ENCODE data around the gene ZMPSTE24.

GRCh38 chr1:40258445-40258769 is 371 bp downstream of the ZMPSTE24 start:
- TF ChIP-seq, protein P1, sequence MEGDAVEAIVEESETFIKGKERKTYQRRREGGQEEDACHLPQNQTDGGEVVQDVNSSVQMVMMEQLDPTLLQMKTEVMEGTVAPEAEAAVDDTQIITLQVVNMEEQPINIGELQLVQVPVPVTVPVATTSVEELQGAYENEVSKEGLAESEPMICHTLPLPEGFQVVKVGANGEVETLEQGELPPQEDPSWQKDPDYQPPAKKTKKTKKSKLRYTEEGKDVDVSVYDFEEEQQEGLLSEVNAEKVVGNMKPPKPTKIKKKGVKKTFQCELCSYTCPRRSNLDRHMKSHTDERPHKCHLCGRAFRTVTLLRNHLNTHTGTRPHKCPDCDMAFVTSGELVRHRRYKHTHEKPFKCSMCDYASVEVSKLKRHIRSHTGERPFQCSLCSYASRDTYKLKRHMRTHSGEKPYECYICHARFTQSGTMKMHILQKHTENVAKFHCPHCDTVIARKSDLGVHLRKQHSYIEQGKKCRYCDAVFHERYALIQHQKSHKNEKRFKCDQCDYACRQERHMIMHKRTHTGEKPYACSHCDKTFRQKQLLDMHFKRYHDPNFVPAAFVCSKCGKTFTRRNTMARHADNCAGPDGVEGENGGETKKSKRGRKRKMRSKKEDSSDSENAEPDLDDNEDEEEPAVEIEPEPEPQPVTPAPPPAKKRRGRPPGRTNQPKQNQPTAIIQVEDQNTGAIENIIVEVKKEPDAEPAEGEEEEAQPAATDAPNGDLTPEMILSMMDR (conservative IDR thresholded peaks at IDR 0.05 in 1 of 2, IDR thresholded peaks at IDR 0.05 in 1 of 2; ENCODE audit: extremely low read depth in 1 of 2, insufficient read depth in 1 of 2, low read depth in 1 of 2, low read length in 2 of 2) = no peak
- TF ChIP-seq EZH2 (IDR thresholded peaks at IDR 0.05; ENCODE audit: borderline replicate concordance, low read length) = no peak

Data from mammary epithelial cell (primary cell).